Measurements from ENCODE around the gene RECQL5.

Gene RECQL5

DNA sequence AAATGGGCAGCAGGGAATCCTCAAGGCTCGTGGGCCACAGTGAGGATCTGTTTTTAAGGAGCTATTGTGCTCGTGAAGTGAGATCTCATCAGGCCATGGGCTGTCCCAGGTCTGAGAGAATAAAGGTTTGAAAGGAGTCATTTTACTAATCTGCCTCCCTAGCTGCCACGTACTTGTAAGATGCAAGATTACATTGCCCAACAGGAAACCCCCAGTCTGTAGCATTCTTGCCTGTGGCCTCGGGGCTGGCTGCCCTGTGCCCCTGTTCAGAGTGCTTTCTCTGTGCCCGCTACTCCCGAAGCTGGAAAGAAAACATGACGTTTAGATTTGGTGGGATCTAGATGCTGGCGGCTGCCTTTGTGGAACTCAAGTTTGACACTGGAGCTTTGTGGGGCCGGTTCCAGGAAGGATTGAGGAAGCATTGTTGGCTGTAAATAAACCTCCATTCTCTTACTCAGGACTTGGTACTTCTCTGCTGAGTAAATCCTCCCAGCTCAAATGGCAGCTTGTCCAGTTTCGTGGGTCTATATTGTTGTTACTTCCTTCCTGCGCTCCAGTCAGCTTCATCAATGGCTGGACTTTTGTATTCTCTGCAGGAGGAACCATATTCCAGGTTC lies 21.4 kb upstream of the RECQL5 start:
- DNase-seq (ENCODE audit: low read depth), result no peak

DNA sequence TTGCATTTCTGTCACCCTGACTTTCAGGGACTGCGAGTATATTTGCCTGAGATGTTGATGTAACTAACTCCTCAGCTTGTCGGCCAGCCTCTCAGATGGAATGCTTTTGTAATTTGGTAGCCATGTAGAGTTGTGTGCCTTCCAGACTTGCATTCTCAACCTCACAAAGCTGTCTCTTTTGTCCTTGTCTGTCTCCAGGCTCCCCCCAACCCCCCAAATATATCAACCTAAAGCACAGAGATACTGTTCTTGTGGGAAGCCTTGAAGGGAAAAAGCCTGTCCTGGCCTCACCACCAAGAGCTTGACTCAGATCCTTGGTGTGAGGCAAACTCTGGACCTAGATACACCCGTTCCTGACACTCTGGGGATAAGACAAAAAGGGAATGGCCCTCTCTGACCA lies 18.5 kb upstream of the RECQL5 start:
- DNase-seq (ENCODE audit: low read depth), result no peak

GRCh38 chr17:75684924-75685323 lies 18.0 kb upstream of the RECQL5 start:
- no peak for DNase-seq (ENCODE audit: low read depth)

GRCh38 chr17:75684249-75684648 lies 17.3 kb upstream of the RECQL5 start:
- no peak for DNase-seq (ENCODE audit: low read depth)

DNA sequence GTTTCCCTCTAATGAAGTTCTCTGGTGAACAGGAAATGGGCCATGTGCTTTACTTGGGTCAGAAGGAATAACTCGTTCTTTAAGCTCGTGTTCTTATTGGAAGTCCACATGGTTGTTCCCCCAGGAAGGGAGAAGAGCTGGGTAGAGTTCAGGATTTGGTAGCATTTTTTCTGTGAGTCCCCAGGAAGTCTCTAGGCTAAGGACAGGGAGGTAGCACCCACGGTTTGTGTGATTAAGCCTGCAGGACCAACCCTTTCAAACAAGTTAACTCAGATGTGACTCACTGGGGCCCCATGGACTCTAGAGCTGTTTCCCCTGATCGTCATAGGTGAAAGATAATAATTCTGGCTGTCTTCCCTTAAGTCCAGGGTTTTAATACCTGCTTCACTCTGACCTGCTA lies 16.6 kb upstream of the RECQL5 start:
- DNase-seq (ENCODE audit: low read depth), result no peak

GRCh38 chr17:75681289-75681688 lies 14.3 kb upstream of the RECQL5 start:
- no peak for DNase-seq (ENCODE audit: low read depth)

DNA sequence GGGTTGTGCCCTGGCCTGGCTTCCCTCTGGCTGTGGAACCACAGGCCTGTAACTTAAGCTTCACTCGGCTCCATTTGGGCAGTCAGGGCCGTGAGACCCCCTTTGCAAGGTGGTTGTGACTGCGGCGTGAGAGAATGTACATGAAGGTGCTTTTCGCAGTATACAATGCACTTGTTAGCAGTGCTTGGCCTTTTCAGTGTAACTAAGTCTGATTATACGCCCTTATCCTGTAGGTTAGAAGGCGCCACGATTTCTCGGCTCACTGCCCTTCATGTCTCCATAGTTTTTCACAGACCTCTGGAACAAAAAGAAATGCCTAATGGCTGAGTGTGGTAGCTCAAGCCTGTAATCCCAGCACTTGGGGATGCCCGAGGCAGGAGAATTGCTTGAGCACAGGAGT lies 13.5 kb upstream of the RECQL5 start:
- DNase-seq (ENCODE audit: low read depth), result no peak

DNA sequence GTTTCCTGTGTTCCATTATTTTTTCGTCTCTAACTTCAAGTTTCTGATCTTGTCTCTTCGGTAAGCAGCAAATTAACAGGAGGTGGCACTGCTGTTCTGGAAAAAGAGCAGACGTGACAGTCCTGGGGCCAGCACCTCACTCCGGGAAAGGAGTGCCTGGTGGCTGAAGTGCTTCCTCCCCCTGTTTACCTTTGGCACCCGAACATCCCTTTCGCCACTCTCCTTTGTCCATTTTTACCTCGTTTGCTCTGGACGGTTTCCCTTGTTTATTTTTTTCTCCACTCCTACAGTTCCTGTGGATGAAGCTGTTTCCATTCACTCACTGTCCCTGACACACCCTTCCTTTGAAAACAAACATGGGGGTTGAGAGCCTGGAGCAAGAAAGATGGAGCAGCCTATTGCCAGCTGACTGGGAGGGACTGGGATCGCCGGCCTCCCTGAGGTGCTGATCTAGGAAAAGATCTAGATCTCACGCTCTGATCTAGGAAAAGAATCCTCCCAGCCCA lies 12.8 kb upstream of the RECQL5 start:
- no peak for DNase-seq (ENCODE audit: low read depth)

DNA sequence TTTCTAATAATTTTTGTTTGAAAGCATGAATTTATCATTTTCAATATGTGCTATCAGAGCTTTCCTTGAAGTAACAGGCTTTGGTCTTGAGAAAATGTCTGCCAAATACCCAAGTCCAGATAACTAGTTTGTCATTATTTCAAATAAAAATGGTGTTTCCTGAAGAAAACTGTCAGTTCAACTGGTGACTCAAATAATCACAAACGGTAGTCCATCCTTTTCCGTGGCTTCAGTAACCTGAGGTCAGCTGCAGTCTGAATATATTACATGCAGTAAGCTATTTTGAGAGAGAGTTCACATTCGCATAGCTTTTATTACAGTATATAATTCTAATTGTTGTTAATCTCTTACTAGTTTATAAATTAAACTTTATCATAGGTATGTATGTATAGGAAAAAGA lies 9.5 kb upstream of the RECQL5 start:
- no peak for DNase-seq (ENCODE audit: low read depth)

DNA sequence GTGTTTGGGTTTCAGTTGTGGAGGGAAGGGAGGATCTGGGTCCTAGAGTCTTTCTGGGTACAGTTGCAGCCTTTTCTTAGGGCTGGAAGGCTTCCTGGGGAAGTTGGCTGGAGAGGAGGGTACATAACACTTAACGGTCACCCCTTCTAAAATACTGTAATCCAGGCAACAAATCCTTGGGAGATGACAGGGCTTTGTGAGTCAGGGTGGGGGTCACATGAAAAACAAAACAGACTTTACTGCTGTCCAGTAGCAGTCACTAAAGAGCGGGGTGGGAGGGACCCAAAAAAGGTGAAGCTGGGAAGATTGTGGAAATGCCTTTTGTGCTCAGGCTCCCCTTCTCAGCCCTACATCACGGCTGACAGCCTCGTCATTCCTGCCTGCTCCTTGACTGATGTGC lies 6.5 kb upstream of the RECQL5 start:
- no peak for DNase-seq (ENCODE audit: low read depth)

- DNase-seq (ENCODE audit: low read depth), result no peak
These were observed 5.1 kb upstream of the RECQL5 start for GRCh38 chr17:75672011-75672410.

DNA sequence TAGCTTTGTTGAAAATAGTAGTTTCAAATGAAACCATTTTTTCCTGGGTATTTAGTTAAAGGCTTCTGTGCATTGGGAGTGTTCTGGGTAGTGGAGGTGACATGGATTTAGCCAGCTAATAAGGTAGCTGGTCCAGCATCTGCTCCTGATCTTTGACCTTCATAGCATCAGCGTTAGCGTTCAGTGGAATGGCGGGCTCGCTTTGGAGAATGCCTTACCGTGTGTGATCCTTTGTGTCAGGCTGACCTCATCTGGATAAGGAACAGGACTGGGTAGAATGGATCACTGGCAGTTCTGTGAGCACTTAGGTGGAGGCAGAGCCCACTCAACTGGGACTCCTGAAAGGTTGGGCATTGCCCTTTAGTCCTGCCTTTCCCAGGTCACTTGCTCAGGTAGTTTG lies 3.9 kb upstream of the RECQL5 start:
- DNase-seq (ENCODE audit: low read depth), result no peak

GRCh38 chr17:75668489-75668888 lies 1.5 kb upstream of the RECQL5 start:
- no peak for DNase-seq (ENCODE audit: low read depth)

- no peak for DNase-seq (ENCODE audit: low read depth)
These were observed 871 bp upstream of the RECQL5 start for GRCh38 chr17:75667825-75668224.

DNA sequence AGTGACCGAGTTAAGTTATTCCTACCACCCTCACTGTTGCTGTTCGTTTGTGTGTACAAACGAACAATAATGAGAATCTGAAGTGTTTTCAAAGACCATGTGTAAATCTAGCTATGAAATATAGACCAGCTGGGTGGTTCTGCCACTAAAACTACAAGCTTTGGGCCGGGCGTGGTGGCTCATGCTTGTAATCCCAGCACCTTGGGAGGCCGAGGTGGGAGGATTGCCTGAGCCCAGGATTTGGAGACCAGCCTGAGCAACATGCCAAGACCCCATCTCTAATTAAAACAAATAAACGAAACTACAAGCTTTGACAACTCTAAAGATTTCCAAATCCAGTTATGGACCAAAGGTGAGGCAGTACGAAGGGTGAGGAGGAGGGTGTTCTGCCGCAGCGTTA lies 973 bp downstream of the RECQL5 start:
- no peak for DNase-seq (ENCODE audit: low read depth)

GRCh38 chr17:75664099-75664549 lies 2.8 kb downstream of the RECQL5 start:
- DNase-seq (ENCODE audit: low read depth), result no peak

DNA sequence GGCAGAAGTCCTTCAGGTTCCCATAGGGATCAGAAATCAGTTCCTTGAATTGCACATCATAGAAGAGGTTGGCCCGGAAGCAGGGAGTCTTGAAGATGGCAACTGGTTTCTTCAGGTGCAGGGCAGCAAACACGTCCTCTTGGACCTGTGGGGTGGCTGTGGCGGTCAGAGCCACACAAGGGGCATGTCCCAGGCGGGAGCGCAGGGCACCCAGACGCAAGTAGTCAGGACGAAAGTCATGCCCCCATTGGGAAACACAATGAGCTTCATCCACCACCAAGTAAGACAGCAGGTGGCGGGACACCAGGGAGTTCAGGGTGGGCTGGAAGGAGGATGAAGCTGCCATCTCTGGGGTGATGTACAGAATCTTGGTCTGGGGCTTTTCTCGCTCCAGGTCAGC lies 4.4 kb downstream of the RECQL5 start:
- DNase-seq (ENCODE audit: low read depth), result no peak

GRCh38 chr17:75661531-75661930 lies 5.4 kb downstream of the RECQL5 start:
- no peak for DNase-seq (ENCODE audit: low read depth)

- no peak for DNase-seq (ENCODE audit: low read depth)
These were observed 8.7 kb downstream of the RECQL5 start for GRCh38 chr17:75658237-75658636.

DNA sequence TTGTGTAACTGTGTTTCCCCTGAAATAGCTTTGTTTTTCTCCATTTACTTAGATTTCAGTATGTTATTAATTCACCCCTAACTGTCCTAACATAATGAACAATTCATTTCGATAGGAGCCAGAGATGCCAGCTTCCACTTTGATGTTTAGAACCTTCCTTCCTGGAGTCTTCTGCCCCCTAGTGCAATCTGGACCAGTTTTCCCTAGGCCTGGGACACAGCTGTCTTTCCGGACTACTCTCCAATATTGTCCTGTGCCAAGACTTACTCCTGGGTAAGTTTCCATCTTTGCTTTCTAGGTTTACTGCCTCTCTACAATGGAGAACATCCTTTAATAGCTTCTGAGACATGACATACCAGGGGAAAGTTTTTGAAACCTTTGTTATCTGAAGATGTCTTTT lies 12.8 kb downstream of the RECQL5 start:
- no peak for DNase-seq (ENCODE audit: low read depth)

GRCh38 chr17:75652934-75653549 lies 13.9 kb downstream of the RECQL5 start:
- no peak for DNase-seq (ENCODE audit: low read depth)

GRCh38 chr17:75652341-75652740 lies 14.6 kb downstream of the RECQL5 start:
- no peak for DNase-seq (ENCODE audit: low read depth)

GRCh38 chr17:75650874-75651273 lies 16.1 kb downstream of the RECQL5 start:
- no peak for DNase-seq (ENCODE audit: low read depth)

- DNase-seq (ENCODE audit: low read depth), result no peak
These were observed 17.3 kb downstream of the RECQL5 start for GRCh38 chr17:75649687-75650086.
